Muscle of arm (tissue), 12 donors: ENCODE measurements around the gene FAXDC2. TPM values are rescaled to one million over a fixed set of nuclear protein-coding genes. Genes with fewer than 3 reads are reported as not detected.

Experiments
- DNase-seq: peaks from one replicate; pipeline ENCODE4 v3.0.0-alpha.2; 2013
- polyA plus RNA-seq, 12 donors: library from polyadenylated mRNA; unstranded; fragments of 120-200 nt; gene quantifications; one replicate each; pipeline ENCODE4 v1.2.1, GENCODE V29; 2013; ENCODE audit not compliant: insufficient read length in 12 of 12

The FAXDC2 gene
- polyA plus RNA-seq, 12 donors, result 5.2 to 24.3 (median 14.9) TPM; not detected in 1

DNA sequence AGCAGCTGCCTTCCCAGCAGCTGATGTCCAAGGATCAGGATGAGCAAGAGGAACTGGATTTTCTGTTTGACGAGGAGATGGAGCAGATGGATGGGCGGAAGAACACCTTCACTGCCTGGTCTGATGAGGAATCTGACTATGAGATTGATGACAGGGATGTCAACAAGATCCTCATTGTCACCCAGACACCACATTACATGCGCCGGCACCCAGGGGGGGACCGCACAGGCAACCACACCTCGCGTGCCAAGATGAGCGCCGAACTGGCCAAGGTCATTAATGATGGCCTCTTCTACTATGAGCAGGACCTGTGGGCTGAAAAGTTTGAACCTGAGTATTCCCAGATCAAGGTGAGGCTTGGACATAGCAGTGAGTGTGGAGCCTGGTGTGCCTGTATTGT, 48.4 kb downstream of the FAXDC2 start:
- DNase-seq, result no peak

DNA sequence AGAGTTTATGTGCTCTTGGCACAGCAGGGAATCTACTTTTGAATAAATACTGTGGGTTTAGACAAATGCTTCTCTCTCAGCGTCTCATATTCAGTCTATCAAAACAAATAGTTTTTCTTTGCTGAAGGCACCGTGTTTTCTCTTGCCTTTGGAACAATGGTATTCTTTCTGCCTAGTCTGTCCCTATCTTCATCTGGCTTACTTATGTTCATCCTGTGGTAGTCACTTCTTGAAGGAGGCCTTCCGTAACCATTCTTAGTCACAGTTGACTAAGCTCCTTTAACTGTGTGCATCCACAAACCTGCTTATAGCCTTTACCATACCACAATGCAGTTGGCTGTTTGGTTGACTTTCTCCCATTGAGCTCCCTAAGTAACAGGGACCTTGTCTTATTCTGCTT, 49.3 kb downstream of the FAXDC2 start:
- no peak for DNase-seq

DNA sequence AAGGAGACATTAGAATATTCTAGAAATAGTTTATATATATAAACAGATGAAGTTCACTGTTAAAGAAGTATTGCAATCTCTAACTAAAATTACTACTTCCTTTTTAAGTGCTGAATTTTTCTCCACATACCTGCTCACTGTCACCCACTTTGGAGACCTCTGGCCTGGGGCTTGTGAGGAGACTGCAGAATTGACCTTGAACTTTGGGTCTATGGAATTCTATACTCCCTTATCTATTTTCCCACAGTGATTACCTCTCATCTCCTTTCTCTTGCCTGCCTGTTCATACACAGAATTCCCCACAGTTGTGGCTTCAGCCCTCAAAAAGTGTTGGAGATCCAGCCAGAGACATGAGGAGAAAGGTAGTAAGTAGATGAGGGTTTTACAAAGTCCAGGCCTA, 49.8 kb downstream of the FAXDC2 start:
- DNase-seq, result no peak

DNA sequence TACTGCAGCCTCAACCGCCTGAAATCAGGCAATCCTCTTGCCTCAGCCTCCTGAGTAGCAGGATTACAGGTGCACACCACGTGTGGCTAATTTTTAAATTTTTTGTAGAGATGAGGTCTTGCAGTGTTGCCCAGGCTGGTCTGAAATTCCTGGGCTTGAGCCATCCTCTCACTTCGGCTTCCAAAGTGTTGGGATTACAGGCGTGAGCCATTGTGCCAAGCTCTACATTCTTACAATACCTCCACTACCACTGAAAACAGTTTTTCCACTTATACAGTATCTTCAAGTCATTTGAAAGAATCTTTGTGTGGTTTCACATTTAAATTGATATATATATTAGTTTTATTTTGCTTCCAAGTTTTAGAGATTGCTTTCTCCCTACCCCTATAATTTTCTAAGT, 52.6 kb downstream of the FAXDC2 start:
- no peak for DNase-seq

DNA sequence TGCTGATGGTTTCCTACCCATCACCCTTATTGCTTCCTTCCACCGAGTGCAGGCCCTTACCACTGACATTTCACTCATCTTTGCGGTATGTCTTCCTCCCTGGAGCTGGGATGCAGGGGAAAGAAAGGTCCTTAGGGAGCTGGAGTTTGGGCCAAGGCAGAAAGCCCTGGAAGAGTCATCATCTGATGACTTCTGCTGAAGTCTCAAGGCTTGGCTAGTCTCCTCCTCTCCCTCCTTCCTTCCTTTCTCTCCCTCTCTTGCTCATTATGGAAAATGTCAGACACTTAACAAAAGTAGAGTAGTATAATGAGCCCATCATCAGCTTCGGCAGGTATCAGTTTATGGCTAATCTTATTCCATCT, 55.2 kb downstream of the FAXDC2 start:
- DNase-seq, result no peak

DNA sequence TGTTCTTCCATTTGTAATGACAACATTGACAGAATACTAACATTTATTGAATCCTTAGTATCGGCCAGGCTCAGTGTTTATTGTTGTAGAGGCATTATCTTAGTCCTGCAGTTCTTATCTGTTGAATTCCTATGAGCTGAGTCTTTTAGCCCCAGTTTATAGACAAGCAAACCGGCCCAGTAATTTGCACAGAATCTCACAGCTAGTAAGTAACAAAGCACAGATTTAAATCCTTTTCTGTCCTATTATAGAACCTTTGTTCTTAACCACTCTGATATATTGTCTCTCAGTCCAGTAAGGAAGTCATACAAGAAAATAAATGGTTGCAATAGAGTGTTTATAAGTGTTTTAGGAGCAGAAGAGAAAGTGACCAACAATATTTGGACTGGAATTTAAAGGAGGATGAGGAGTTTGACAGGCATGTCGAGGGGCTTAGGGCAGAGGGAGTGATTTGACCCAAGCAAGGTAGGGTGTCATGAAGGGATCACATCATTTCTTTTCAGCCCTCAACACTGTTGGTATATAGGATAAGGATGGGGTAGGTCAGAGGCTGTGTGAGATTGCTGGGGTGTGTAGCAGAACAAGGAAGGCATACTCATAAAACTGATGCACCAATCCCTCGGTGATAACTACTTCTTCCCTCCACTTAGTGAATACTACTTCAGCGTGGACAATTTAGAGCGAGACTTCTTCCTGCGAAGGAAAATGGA, 55.7 kb downstream of the FAXDC2 start:
- DNase-seq, result no peak

DNA sequence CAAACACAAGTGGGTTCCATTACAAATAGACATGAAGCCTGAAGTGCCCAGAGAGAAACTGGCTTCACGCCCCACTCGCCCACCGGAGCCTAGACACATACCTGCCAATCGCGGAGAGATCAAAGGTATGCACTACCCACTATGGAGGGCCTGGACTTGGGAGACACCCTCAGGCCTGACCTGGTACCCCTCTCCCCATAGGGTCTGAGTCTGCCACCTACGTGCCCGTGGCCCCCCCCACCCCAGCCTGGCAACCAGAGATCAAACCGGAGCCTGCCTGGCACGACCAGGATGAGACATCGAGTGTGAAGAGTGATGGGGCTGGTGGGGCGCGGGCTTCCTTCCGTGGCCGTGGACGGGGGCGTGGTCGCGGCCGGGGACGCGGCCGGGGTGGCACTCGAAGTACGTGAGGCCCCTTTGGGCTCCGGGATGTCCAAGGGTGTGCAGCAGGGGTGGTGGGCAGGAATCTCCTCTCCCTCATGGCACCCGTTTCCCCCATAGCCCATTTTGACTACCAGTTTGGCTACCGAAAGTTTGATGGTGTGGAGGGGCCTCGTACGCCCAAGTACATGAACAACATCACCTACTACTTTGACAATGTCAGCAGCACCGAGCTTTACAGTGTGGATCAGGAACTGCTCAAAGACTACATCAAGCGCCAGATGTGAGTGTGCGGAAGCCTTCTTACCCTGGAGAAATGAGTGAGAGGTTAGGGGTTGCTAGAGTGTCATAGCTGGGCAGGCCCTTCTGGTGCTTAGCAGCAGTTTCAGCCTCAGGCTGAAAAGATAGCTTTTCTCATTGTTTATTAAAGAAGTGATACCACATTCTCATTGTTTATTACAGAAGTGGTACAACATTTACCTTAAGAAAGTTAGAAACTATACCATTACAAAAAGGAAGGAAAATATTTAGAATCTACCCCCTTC, 56.5 kb downstream of the FAXDC2 start:
- DNase-seq, result no peak

DNA sequence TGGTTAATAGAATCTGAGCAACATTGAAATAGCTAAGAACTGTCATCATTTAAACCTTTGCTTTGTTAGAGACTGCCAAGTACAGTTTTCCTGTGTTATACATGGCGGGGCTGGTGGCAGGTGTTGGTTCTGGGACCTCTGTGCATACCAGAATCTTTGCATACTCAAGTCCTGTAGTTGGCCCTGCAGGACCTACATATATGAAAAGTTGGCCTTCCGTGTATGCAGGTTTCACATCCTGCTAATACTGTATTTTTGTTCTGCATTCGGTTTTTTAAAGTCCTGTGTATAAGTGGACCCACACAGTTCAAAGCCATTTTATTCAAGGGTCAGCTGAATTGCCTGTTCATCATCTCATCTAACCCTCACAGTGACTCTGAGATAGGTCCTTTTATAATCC, 58.9 kb downstream of the FAXDC2 start:
- DNase-seq, result no peak

DNA sequence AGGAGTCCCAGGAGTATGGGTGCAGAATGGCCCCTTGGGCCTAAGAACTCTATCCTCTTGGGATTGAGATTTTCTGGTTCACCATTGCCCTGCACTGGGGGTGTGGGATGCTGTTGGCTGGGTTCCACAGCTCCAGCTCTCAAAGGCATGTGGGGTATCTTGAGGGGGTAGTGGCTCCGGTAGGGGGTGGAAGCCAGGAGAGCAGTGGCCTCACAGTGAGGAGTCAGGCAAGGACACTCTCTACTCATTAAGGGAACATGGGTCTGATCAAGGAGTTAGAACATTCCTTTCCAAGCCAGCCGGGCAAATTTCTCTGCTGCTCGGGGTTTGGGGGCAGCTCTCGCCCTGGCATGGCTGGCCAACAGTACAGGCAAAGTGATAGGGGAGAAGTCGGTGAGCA, 62.2 kb downstream of the FAXDC2 start:
- no peak for DNase-seq

DNA sequence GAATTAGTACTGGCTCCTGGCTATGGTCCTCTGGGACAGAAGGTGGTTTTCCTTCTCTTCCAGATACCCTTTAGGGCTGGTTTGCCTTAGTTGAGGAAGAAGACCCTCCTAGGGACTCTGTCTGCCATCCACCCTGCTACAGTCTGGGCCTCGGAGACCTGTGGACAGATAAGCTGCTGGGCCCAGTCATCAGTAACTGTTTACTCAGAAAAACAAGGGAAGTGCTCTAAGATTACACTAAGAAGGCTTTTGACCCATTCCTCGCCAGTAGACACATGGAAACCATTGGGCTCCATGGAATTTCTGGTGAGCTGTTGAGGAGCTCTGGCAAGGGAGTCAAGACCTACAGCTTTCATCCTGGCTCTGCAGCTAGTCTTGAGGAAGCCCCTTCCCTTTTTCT, 64.0 kb downstream of the FAXDC2 start:
- DNase-seq, result no peak

DNA sequence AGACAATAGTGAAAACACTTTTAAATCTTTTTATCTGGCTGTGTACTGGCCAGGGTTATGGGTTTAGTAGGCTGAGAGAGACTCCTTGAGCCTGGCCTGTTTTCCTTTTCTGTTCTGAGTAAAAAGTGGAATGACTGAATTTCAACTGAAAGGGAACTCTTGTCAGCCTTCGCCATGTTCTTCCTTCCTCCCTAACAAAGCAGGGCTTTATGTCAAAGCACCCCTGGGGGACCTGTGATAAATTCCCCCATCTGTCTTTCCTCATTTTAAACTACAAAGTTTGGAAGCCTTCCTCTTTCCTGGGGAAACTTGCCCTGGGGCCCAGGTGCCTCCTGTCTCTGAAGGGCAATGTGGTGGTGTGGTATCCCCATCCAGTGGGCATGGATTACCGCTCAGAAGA, 65.5 kb downstream of the FAXDC2 start:
- no peak for DNase-seq

DNA sequence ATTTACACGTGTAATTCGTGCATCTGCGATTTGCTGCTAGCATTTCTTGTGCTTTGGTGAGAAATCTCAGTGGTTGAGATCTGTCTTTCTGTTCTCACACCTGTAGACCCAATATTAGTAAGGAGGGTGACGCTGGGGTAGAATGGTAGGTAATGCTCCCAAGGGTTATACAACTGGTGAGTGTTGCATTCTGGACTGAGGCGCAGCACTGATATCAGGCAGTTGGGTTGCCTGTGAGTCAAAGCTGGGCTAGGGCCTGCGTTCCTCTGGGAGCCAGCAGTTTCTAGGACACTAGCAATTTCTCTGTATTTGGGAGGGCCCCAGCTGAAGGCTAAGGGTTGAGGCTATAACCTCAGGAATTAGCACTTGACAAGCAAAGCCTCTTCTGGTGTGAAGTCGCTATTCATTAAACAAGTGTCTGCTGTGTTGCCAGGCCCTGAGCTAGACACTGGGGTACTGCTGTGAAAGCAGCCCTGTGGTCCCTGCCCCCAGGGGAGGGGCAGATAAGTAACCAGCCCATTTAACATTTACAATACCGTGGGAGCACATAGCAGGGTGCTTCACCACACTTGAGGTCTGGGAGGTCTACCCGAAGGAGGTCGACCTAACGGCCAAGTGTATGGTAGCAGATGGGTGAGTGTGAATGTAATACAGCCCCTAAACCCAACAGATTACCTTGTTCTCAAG, 66.5 kb downstream of the FAXDC2 start:
- DNase-seq, result no peak

DNA sequence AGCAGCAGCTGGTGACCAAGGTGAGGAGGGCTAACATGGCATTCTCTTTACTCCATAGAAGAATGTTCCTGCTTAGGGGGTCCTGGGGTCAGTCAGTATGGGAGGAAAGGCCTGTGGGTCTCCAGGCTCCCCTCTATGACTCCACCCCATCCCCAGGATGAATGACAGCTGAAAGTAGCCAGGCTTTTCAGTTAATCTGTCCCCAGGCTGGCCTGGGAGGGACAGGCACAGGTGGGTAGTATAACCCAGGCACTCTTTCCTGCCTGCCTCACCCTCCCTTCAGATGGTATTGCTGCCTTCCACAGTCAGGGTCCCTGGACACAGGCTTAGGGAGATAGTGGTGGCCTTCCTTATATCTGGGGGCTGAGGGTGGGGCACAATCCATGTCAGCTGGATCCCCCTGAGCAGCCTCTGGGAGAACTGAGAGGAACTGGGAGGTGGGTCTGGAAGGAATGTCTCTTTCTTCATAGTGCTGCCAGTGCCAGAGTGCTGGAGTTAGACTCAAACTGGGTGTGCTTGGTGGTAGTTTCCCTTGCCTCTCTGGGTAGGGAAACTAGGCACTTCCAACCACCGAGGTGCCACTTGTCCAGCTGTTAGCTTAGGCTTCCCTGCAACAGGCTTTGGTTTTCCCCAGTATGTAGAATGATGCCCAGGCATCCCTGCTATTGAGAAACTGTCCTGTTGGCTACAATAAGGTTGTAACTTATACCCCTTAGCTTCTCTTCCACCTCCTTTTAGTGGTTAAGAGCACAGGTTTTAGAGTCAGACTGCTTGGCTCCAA, 67.4 kb downstream of the FAXDC2 start:
- no peak for DNase-seq

DNA sequence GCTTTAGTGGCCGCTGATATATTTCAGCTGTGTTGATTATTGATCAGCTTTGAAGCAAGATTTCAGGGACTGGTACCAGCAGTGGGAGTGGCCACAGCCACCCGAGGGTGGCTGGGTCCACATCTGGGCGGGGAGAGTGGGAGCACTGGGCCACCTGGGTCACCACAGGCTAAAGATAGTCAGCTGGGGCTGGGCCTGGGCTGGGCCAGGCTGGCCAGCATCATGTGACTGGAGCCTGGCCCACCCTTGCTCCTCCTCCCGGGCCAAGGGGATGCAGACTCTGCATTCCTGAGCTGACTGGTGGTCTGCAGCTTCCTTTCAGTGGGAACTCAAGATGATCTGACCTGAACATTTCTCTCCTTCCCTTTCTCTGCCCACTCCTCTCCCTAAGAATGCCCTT, 68.1 kb downstream of the FAXDC2 start:
- DNase-seq, result no peak

DNA sequence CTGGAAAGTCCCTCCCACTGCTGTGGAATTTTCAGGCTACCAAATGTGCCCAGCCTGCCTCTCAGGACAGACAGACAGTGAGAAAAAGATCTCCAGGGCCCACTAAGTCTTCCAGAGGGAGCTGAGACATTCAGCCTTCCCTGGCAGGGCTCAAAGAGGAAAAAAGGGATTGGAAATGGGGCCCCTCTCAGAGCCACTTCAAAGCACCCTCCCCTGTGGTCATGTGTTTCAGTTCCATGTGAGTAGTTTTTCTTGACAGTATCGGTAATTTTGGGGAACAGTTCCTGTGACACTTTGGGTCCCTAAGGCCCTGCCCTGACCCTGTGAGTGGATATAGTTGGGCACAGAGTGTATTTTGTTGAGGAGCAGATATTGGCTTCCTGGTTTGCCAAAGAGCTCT, 70.3 kb downstream of the FAXDC2 start:
- DNase-seq, result no peak

DNA sequence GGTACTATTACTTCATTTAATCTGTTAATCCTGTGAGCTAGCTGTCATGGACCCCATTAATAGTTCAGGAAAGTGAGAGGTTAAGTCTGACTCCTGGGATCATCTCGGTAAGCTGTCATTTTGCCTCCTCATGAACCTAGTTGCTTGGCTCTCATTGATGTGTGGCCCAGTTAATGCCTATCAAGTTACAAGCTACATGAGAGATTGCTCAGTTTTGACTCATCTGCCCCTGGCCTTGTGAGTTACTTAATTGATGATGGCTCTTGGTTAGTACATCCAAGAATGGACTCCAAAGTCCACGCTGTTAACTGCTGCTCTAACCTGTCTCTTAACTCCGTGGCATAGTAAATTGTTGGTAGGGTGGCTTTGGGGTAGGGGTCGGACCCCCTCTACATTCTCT, 71.3 kb downstream of the FAXDC2 start:
- no peak for DNase-seq

DNA sequence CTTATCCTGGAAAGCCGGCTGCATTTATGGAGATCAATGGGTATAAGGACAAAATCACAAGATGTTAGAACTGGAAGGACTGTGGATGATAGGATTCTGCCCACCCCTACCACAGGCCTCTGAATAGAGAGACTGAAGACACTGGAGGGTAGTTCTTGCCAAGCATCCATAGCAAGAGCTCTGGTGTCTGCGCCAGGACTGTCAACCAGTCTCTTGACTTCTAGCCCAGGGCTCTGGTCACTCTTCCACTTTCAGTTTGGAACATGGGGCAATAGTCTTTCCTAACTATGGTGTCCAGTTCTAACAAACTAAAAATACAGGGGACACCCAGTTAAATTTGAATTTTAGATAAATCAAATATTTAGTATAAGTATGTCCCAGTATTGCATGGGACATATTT, 71.9 kb downstream of the FAXDC2 start:
- DNase-seq, result no peak

DNA sequence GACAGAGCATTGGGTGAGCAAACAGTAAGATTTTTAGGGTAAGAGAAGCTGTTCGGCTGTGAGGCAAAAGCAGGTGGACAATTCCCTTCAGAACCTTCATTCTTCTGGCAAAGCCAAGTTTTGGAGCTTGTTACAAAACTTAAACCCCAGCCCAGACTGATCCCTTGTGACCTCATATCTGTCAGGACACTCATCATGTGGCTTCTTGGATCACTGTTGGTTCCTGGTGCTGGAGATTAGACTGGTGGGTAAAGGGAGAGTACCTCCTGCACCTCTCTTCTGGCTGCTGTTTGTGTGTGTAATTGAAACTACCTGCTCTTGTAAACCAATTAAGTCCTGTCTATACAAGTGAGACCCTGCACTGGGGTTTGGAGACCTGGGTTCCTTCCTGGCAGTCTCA, 74.2 kb downstream of the FAXDC2 start:
- no peak for DNase-seq

DNA sequence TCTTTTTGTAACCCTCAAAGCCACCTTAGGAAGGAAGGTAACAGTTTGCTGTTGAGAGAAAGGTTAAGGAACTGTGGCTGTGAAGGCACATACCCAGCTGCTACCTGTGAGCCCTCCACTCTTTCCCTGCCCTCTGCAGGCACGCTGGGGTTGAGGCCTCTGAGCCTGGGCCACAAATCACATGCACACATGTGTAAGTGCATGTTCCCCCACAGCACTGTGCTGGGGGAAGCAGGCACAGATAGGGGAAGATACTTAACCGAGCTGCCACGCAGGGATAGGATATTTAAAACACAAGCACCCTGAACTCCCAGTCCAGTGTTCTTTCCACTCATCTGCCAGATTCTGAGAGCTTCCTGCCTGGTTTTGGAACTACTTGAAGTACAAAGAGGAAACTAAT, 77.1 kb downstream of the FAXDC2 start:
- no peak for DNase-seq

DNA sequence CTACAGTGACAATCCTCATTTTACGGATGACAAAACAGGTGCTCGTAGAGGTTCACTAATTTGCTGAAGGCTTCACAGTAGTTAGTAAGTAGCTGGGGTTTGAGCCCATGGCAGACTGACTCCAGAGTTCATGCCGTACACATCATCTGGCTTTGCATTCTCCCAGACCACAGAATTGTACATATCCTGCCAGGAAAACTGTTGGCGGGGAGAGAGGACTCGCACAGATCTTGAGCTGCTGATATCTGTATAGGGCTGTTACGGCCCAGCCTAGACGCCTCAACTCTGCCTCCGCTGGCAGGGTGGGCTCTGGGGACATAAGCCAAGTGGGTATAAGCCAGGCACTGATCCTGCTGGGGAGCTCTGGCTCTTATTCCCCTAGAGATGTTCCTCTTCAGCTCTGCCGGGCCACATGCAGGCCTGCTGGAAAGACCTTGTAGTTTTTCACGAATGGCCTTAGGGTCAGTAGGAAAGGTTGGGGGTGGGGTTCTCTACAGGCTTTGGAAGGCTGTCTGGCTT, 79.0 kb downstream of the FAXDC2 start:
- peak; percentile 79 for DNase-seq

DNA sequence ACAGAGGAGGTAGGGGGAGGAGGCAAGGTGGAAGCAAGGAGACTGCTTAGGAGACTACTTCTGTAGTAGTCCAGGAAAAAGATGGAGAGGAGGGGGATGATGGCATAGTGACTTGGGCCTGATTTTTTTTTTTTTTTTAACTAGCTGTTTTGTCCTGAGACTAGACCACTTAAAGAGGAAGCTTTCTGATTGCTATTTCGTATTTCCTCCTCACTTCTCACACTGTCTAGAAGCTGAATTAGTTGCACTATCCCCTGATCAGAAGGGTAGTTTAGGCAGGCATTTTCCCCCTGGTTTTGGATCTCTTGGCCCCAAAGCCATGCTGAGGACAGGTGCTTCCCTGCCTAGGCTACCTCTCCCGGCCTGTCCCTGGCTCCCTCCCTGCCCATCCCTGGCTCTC, 80.3 kb downstream of the FAXDC2 start:
- no peak for DNase-seq
